Measurements from ENCODE around the gene ZFYVE28. TPM values are rescaled to one million over a fixed set of nuclear protein-coding genes. Genes with fewer than 3 reads are reported as not detected.

Gene ZFYVE28
- total RNA-seq, 2 donors from 2014 or later: 6.6 to 30.2 TPM

- Histone ChIP-seq H3K27me3 (replicated peaks; ENCODE audit: insufficient read depth) (no peaks in the 10 kb centered on the region), H3K4me1 (replicated peaks) (no peaks in the 10 kb centered on the region), H3K9me3 (no peaks in the 10 kb centered on the region), H3K36me3 (no peaks in the 10 kb centered on the region), H3K27ac (peak overlapping the region in 1 of 2 donors; percentile 11), H3K4me3 (peak overlapping the region; percentile 37 to 43)
- DNase-seq (ENCODE audit: low spot score): no peak
- WGBS: 36% methylated on average over 44 of the region's 47 CpGs
- TF ChIP-seq POLR2A (IDR thresholded peaks at IDR 0.05) (no peak), POLR2AphosphoS5 (IDR thresholded peaks at IDR 0.05) (no peak), CTCF (IDR thresholded peaks at IDR 0.05) (no peak)
- intact Hi-C loops (cut with DNase I): no loop called here
Measured at GRCh38 chr4:2364654-2365053, 53.8 kb downstream of the ZFYVE28 start.

- WGBS: 62% methylated on average over 16 of the region's 17 CpGs
- Histone ChIP-seq H3K27me3 (replicated peaks; ENCODE audit: insufficient read depth) (no peaks in the 10 kb centered on the region), H3K9me3 (no peaks in the 10 kb centered on the region), H3K27ac (no peak overlapping the region), H3K4me1 (replicated peaks) (no peaks in the 10 kb centered on the region), H3K36me3 (no peaks in the 10 kb centered on the region), H3K4me3 (peak overlapping the region; percentile 37 to 43)
- intact Hi-C loops (cut with DNase I): no loop called here
- no peak for DNase-seq (ENCODE audit: low spot score)
- TF ChIP-seq CTCF (IDR thresholded peaks at IDR 0.05) (no peak), POLR2A (IDR thresholded peaks at IDR 0.05) (no peak), POLR2AphosphoS5 (IDR thresholded peaks at IDR 0.05) (no peak)
Measured at GRCh38 chr4:2363951-2364653, 54.3 kb downstream of the ZFYVE28 start.

GRCh38 chr4:2363056-2363721 is 55.3 kb downstream of the ZFYVE28 start:
- Histone ChIP-seq H3K4me3 (no peak overlapping the region), H3K27me3 (replicated peaks; ENCODE audit: insufficient read depth) (no peaks in the 10 kb centered on the region), H3K9me3 (no peaks in the 10 kb centered on the region), H3K27ac (no peak overlapping the region), H3K36me3 (no peaks in the 10 kb centered on the region), H3K4me1 (replicated peaks) (no peaks in the 10 kb centered on the region)
- WGBS: 83% methylated on average over 12 of the region's 12 CpGs
- TF ChIP-seq POLR2AphosphoS5 (IDR thresholded peaks at IDR 0.05) (no peak), CTCF (IDR thresholded peaks at IDR 0.05) (no peak), POLR2A (IDR thresholded peaks at IDR 0.05) (no peak)
- intact Hi-C loops (cut with DNase I): no loop called here
- no peak for DNase-seq (ENCODE audit: low spot score)

- 87% methylated on average over 15 of the region's 15 CpGs for WGBS
- intact Hi-C loops (cut with DNase I): no loop called here
- no peaks in the 10 kb centered on the region for H3K9me3 ChIP-seq
- TF ChIP-seq CTCF (IDR thresholded peaks at IDR 0.05) (no peak), POLR2AphosphoS5 (IDR thresholded peaks at IDR 0.05) (no peak), POLR2A (IDR thresholded peaks at IDR 0.05) (no peak)
- H3K4me3 ChIP-seq: no peak overlapping the region
- H3K27me3 ChIP-seq (replicated peaks; ENCODE audit: insufficient read depth): no peaks in the 10 kb centered on the region
- H3K27ac ChIP-seq: no peak overlapping the region
- no peaks in the 10 kb centered on the region for H3K4me1 ChIP-seq (replicated peaks)
- no peaks in the 10 kb centered on the region for H3K36me3 ChIP-seq
- no peak for DNase-seq (ENCODE audit: low spot score)
Measured at GRCh38 chr4:2362266-2363055, 56.0 kb downstream of the ZFYVE28 start.
